ENCODE results near the gene ITGB2.

The ITGB2 gene

GRCh38 chr21:44854664-44855446, 65.8 kb downstream of the ITGB2 start:
- ChIA-PET POLR2A (no interaction called here), CTCF (interaction anchor here (1.6 kb wide), 1 partner anchor 9 kb away, joined by 5 read pairs; no protein-coding TSS in a partner anchor)
- no peak overlapping the region for H3K4me3 ChIP-seq (ENCODE audit: low read depth, low read length)
- DNase-seq (ENCODE audit: low read depth, low spot score), result no peak
- no peak for TF ChIP-seq CTCF (IDR thresholded peaks at IDR 0.05; ENCODE audit: insufficient read depth, low read length, missing control alignments)

- TF ChIP-seq CTCF (IDR thresholded peaks at IDR 0.05; ENCODE audit: insufficient read depth, low read length, missing control alignments), result no peak
- POLR2A ChIA-PET, result no interaction called here
- no peak overlapping the region for H3K4me3 ChIP-seq (ENCODE audit: low read depth, low read length)
- CTCF ChIA-PET, result interaction anchor here (1.6 kb wide), 1 partner anchor 8 kb away, joined by 5 read pairs; no protein-coding TSS in a partner anchor
- DNase-seq (ENCODE audit: low read depth, low spot score), result no peak
Observed at GRCh38 chr21:44854391-44854663, 66.4 kb downstream of the ITGB2 start.

- no peak for DNase-seq (ENCODE audit: low read depth, low spot score)
- H3K4me3 ChIP-seq (ENCODE audit: low read depth, low read length), result no peak overlapping the region
- TF ChIP-seq CTCF (IDR thresholded peaks at IDR 0.05; ENCODE audit: insufficient read depth, low read length, missing control alignments), result no peak
- ChIA-PET POLR2A (no interaction called here), CTCF (no interaction called here)
Observed at GRCh38 chr21:44853601-44854390, 66.9 kb downstream of the ITGB2 start.

GRCh38 chr21:44850905-44851657, 69.6 kb downstream of the ITGB2 start:
- H3K4me3 ChIP-seq (ENCODE audit: low read depth, low read length), result no peak overlapping the region
- POLR2A ChIA-PET, result no interaction called here
- no peak for TF ChIP-seq CTCF (IDR thresholded peaks at IDR 0.05; ENCODE audit: insufficient read depth, low read length, missing control alignments)
- DNase-seq (ENCODE audit: low read depth, low spot score), result no peak
- CTCF ChIA-PET, result no interaction called here

GRCh38 chr21:44850208-44850800, 70.4 kb downstream of the ITGB2 start:
- ChIA-PET POLR2A (no interaction called here), CTCF (no interaction called here)
- no peak for TF ChIP-seq CTCF (IDR thresholded peaks at IDR 0.05; ENCODE audit: insufficient read depth, low read length, missing control alignments)
- no peak for DNase-seq (ENCODE audit: low read depth, low spot score)
- H3K4me3 ChIP-seq (ENCODE audit: low read depth, low read length), result no peak overlapping the region

Data from AG04449 (cell line).